Glomerular visceral epithelial cell (primary cell): Measurements from ENCODE around the gene QKI.

ENCODE experiments used
- DNase-seq: peaks from one replicate; pipeline ENCODE4 v3.0.0-alpha.2; 2016; ENCODE audit errors: extremely low spot score

The QKI gene

GRCh38 chr6:163391985-163392384 is 22.5 kb upstream of the QKI start:
- no peak for DNase-seq

- DNase-seq, result no peak
These were observed 22.0 kb upstream of the QKI start for GRCh38 chr6:163392533-163392932.

GRCh38 chr6:163393923-163394322 is 20.6 kb upstream of the QKI start:
- DNase-seq, result no peak

- no peak for DNase-seq
These were observed 19.9 kb upstream of the QKI start for GRCh38 chr6:163394659-163395058.

GRCh38 chr6:163395122-163395830 is 19.2 kb upstream of the QKI start:
- no peak for DNase-seq

- no peak for DNase-seq
These were observed 18.7 kb upstream of the QKI start for GRCh38 chr6:163395831-163396185.

GRCh38 chr6:163397326-163397725 is 17.2 kb upstream of the QKI start:
- DNase-seq, result no peak

GRCh38 chr6:163398115-163398514 is 16.4 kb upstream of the QKI start:
- DNase-seq, result no peak

GRCh38 chr6:163398815-163399214 is 15.7 kb upstream of the QKI start:
- DNase-seq, result no peak

GRCh38 chr6:163400509-163400908 is 14.0 kb upstream of the QKI start:
- no peak for DNase-seq

GRCh38 chr6:163401039-163401885 is 13.3 kb upstream of the QKI start:
- no peak for DNase-seq

GRCh38 chr6:163402616-163403015 is 11.9 kb upstream of the QKI start:
- no peak for DNase-seq

GRCh38 chr6:163404825-163405265 is 9.7 kb upstream of the QKI start:
- no peak for DNase-seq

GRCh38 chr6:163405412-163406309 is 8.9 kb upstream of the QKI start:
- DNase-seq, result no peak

- no peak for DNase-seq
These were observed 8.2 kb upstream of the QKI start for GRCh38 chr6:163406366-163406765.

GRCh38 chr6:163406830-163407229 is 7.7 kb upstream of the QKI start:
- no peak for DNase-seq

- peak; percentile 80 for DNase-seq
These were observed 6.0 kb upstream of the QKI start for GRCh38 chr6:163408352-163408991.

- no peak for DNase-seq
These were observed 4.8 kb upstream of the QKI start for GRCh38 chr6:163409712-163410111.

- DNase-seq, result no peak
These were observed 2.2 kb upstream of the QKI start for GRCh38 chr6:163412341-163412740.

- DNase-seq, result no peak
These were observed 1.6 kb upstream of the QKI start for GRCh38 chr6:163412801-163413344.

- peak; percentile 93 for DNase-seq
These were observed 987 bp upstream of the QKI start for GRCh38 chr6:163413345-163414116.
